GM23338 (cell line): ENCODE results near the gene CCDC85B.

Experiments used
- POLR2AphosphoS5 ChIP-seq: IDR thresholded peaks from 2 replicates; pipeline ENCODE4 v1.6.1; 2016; ENCODE audit warnings: antibody characterized with exemption, low read depth
- TF ChIP-seq, protein P1 (sequence below), 2 experiments: fragments of 200-600 bp in 1 of 2; sonication (generic) in 1 of 2; conservative IDR thresholded peaks; 2 replicates each; pipeline versions ENCODE4 v1.5.1 to v1.6.1; 2016 to 2017; ENCODE audit warnings: antibody characterized with exemption in 2 of 2, low read depth in 2 of 2, mild to moderate bottlenecking in 2 of 2, moderate library complexity in 1 of 2
- TF ChIP-seq, protein P2 (sequence below): IDR thresholded peaks from one replicate; pipeline ENCODE4 v1.6.1; 2018; ENCODE audit warnings: antibody characterized with exemption; ENCODE audit not compliant: unreplicated experiment

- TF ChIP-seq, protein P1, sequence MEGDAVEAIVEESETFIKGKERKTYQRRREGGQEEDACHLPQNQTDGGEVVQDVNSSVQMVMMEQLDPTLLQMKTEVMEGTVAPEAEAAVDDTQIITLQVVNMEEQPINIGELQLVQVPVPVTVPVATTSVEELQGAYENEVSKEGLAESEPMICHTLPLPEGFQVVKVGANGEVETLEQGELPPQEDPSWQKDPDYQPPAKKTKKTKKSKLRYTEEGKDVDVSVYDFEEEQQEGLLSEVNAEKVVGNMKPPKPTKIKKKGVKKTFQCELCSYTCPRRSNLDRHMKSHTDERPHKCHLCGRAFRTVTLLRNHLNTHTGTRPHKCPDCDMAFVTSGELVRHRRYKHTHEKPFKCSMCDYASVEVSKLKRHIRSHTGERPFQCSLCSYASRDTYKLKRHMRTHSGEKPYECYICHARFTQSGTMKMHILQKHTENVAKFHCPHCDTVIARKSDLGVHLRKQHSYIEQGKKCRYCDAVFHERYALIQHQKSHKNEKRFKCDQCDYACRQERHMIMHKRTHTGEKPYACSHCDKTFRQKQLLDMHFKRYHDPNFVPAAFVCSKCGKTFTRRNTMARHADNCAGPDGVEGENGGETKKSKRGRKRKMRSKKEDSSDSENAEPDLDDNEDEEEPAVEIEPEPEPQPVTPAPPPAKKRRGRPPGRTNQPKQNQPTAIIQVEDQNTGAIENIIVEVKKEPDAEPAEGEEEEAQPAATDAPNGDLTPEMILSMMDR (conservative IDR thresholded peaks at IDR 0.05; ENCODE audit: low read depth in 2 of 2) = no peak
- TF ChIP-seq, protein P2, sequence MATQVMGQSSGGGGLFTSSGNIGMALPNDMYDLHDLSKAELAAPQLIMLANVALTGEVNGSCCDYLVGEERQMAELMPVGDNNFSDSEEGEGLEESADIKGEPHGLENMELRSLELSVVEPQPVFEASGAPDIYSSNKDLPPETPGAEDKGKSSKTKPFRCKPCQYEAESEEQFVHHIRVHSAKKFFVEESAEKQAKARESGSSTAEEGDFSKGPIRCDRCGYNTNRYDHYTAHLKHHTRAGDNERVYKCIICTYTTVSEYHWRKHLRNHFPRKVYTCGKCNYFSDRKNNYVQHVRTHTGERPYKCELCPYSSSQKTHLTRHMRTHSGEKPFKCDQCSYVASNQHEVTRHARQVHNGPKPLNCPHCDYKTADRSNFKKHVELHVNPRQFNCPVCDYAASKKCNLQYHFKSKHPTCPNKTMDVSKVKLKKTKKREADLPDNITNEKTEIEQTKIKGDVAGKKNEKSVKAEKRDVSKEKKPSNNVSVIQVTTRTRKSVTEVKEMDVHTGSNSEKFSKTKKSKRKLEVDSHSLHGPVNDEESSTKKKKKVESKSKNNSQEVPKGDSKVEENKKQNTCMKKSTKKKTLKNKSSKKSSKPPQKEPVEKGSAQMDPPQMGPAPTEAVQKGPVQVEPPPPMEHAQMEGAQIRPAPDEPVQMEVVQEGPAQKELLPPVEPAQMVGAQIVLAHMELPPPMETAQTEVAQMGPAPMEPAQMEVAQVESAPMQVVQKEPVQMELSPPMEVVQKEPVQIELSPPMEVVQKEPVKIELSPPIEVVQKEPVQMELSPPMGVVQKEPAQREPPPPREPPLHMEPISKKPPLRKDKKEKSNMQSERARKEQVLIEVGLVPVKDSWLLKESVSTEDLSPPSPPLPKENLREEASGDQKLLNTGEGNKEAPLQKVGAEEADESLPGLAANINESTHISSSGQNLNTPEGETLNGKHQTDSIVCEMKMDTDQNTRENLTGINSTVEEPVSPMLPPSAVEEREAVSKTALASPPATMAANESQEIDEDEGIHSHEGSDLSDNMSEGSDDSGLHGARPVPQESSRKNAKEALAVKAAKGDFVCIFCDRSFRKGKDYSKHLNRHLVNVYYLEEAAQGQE = no peak
- no peak for TF ChIP-seq POLR2AphosphoS5
These were observed 26.4 kb upstream of the CCDC85B start for GRCh38 chr11:65863889-65864705.
